CD8-positive, alpha-beta memory T cell (primary cell): ENCODE data around the gene B3GALT2. TPM values are rescaled to one million over a fixed set of nuclear protein-coding genes. Genes with fewer than 3 reads are reported as not detected.
"Not testable (repeated sequence)": the region's sequence is repeated elsewhere in the genome, so short reads cannot be mapped to it uniquely, and the experiment has no call there.

Experiments
- CTCF ChIA-PET: fragments of 350-600 bp; sonication (Branson Sonifier 250); formaldehyde crosslinking; loops from one replicate; lab custom pipeline; 2021; ENCODE audit warnings: antibody characterized with exemption; lab: Charles Lee
- POLR2A ChIA-PET: fragments of 350-600 bp; sonication (Branson Sonifier 250); formaldehyde crosslinking; loops from one replicate; lab custom pipeline; 2021; ENCODE audit warnings: antibody characterized with exemption; lab: Charles Lee
- DNase-seq, 5 donors: peaks; one replicate each; pipeline versions ENCODE4 v3.0.0 to v3.0.0-alpha.2; 2020 to 2022; ENCODE audit warnings: mixed read lengths in 1 of 5
- H3K27ac ChIP-seq: one replicate; pipeline ENCODE4 v1.7.0; 2013; ENCODE audit warnings: low read depth, mild to moderate bottlenecking, low read length, moderate library complexity
- H3K27me3 ChIP-seq: 2 replicates; pipeline ENCODE4 v1.7.0; 2013; ENCODE audit warnings: low read length, mild to moderate bottlenecking; ENCODE audit not compliant: insufficient read depth, poor library complexity, severe bottlenecking
- H3K36me3 ChIP-seq: 2 replicates; pipeline ENCODE4 v1.7.0; 2013; ENCODE audit warnings: mild to moderate bottlenecking, low read length, moderate library complexity; ENCODE audit not compliant: insufficient read depth
- H3K4me1 ChIP-seq: 2 replicates; pipeline ENCODE4 v1.7.0; 2013; ENCODE audit warnings: mild to moderate bottlenecking, low read length, moderate library complexity; ENCODE audit not compliant: insufficient read depth
- H3K4me3 ChIP-seq: 2 replicates; pipeline ENCODE4 v1.7.0; 2013; ENCODE audit warnings: mild to moderate bottlenecking, low read length
- H3K9me3 ChIP-seq: 2 replicates; pipeline ENCODE4 v1.7.0; 2013; ENCODE audit warnings: mild to moderate bottlenecking, low read length
- H3K27ac Mint-ChIP-seq, 8 donors: one replicate each; pipeline ENCODE4 v1.8.0; 2020 to 2021; ENCODE audit warnings: mixed read lengths in 8 of 8, mild to moderate bottlenecking in 6 of 8, inconsistent platforms in 3 of 8, moderate library complexity in 3 of 8
- H3K27me3 Mint-ChIP-seq, 2 donors: one replicate each; pipeline ENCODE4 v1.8.0; 2020 to 2021; ENCODE audit warnings: mixed read lengths in 2 of 2, mild to moderate bottlenecking in 1 of 2, moderate library complexity in 1 of 2
- H3K36me3 Mint-ChIP-seq, 3 donors: one replicate each; pipeline ENCODE4 v1.8.0; 2020 to 2021; ENCODE audit warnings: mixed read lengths in 3 of 3, inconsistent platforms in 1 of 3, mild to moderate bottlenecking in 1 of 3
- H3K4me1 Mint-ChIP-seq, 3 donors: one replicate each; pipeline ENCODE4 v1.8.0; 2020 to 2021; ENCODE audit warnings: mixed read lengths in 3 of 3, inconsistent platforms in 1 of 3, mild to moderate bottlenecking in 1 of 3
- H3K4me3 Mint-ChIP-seq, 7 donors: one replicate each; pipeline ENCODE4 v1.8.0; 2020 to 2021; ENCODE audit warnings: mixed read lengths in 7 of 7, mild to moderate bottlenecking in 6 of 7, moderate library complexity in 4 of 7, inconsistent platforms in 2 of 7
- H3K9me3 Mint-ChIP-seq, 5 donors: one replicate each; pipeline ENCODE4 v1.8.0; 2020 to 2022; ENCODE audit warnings: mixed read lengths in 5 of 5, mild to moderate bottlenecking in 3 of 5, moderate library complexity in 2 of 5, inconsistent platforms in 1 of 5
- polyA plus RNA-seq: library from polyadenylated mRNA; unstranded; fragments of 300-500 nt; fragmentation: Illumina TruSeq; gene quantifications from one replicate; pipeline ENCODE4 v1.2.3, GENCODE V29; 2021
- total RNA-seq, 2 experiments: library from RNA; stranded (reverse); gene quantifications; one replicate each; pipeline ENCODE4 v1.2.3, GENCODE V29; 2021

B3GALT2 gene
- total and polyA plus RNA-seq, 3 experiments from 2014 or later = 2.4 to 2.9 (median 2.4) TPM

DNA sequence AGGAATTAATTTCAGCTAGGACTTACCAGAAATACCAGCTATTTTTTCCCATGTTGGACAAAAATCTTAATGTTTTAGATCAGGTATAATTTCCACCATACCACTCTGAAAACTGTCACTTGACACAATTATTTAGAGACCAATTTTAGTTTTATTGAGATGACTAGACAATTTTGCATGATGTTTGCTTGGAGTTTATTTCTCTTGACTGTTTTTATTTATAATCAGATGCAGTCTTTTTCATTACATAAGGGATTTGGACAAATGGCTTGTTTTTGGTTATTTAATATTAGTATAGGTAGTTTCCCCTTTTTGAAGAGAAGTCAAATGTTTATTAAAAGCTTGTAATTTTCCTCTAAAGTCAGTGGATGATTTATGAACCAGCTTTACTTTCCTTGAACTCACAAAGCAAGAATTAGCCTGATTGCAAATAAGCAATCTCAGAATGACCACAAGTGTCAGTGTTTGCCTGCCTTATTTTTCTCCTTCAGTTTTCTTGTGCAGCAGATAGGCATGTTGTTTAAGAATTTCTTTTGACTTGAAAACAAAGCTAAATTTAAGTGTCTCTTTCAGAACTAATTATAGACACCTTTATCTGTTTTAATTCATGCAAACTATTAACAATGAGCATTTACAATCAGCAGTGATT is 3.8 kb upstream of the B3GALT2 start:
- Histone ChIP-seq H3K4me3 (no peak overlapping the region), H3K9me3 (no peaks in the 10 kb centered on the region), H3K27me3 (no peaks in the 10 kb centered on the region), H3K27ac (no peak overlapping the region), H3K4me1 (peaks cover 21% of the 10 kb centered on the region), H3K36me3 (no peaks in the 10 kb centered on the region)
- Mint-ChIP-seq H3K4me3 (peak overlapping the region in 2 of 7 donors; percentile 10 to 28), H3K4me1 (peaks cover 67 to 85% (median 84%) of the 10 kb centered on the region in 3 donors), H3K9me3 (peaks cover 0 to 4% (median 0%) of the 10 kb centered on the region in 5 donors), H3K27me3 (no peaks in the 10 kb centered on the region), H3K36me3 (peaks cover 5 to 21% (median 13%) of the 10 kb centered on the region in 3 donors), H3K27ac (peak overlapping the region in 4 of 8 donors; percentile 9 to 86 (median 50))
- no peak for DNase-seq
- ChIA-PET POLR2A (no interaction called here), CTCF (interaction anchor here (1.0 to 1.4 kb wide), 2 partner anchors 14 to 672 kb away, joined by 3 read pairs; no protein-coding TSS in a partner anchor)

DNA sequence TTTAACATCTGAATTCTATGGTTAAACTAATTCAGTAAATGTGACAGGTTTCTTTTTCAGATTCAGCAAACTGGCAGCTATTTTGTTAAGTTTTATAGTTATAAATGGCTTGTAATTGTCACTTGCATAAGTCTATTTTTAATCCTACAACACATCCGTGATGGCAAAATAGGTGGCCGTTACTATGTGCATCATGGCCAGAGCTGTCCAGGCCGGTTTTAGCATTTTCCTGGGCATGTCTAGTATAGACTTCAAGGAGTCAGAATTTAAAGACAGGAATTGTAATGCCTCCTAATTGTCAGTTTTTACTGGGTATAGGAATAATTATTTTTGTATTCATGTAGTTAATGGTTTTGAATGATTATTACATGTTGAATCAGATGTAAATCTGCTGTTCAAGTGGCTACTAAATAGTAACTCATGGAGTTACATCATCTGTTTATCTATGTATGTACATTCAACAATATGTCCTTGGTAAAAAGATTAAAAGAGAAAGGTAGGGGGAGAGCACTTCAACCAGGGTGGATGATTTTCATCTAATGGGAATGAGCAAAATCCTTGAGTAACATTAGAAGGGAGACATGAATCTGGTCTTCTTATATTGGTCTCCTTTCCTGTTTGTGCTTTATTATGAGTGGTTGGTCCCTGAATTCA is 3.2 kb upstream of the B3GALT2 start:
- peaks cover 68 to 86% (median 85%) of the 10 kb centered on the region in 3 donors for H3K4me1 Mint-ChIP-seq
- CTCF ChIA-PET = interaction anchor here (1.0 to 1.4 kb wide), 2 partner anchors 15 to 672 kb away, joined by 3 read pairs; no protein-coding TSS in a partner anchor
- POLR2A ChIA-PET = no interaction called here

DNA sequence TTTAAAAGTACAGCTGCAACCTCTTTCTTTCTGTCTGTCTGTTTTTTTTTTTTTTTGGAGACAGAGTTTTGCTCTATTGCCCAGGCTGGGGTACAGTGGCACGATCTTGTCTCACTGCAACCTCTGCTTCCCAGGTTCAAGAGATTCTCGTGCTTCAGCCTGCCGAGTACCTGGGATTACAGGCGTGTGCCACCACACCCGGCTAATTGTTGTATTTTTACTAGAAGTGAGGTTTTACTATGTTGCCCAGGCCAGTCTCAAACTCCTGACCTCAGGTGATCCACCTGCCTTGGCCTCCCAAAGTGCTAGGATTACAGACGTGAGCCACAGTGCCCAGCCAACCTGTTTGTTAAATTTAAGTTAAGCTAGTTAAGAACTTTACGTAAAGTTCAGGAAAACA is 2.5 kb upstream of the B3GALT2 start:
- CTCF ChIA-PET, H3K36me3 ChIP-seq, H3K27me3 ChIP-seq, H3K9me3 Mint-ChIP-seq, H3K4me3 ChIP-seq, DNase-seq, H3K27ac ChIP-seq, H3K27me3 Mint-ChIP-seq, H3K9me3 ChIP-seq, POLR2A ChIA-PET: not testable (repeated sequence)
- Mint-ChIP-seq H3K4me3 (peak overlapping the region in 3 of 7 donors; percentile 20 to 51 (median 23)), H3K4me1 (peaks cover 66 to 85% (median 83%) of the 10 kb centered on the region in 3 donors), H3K36me3 (peaks cover 2 to 18% (median 13%) of the 10 kb centered on the region in 3 donors), H3K27ac (peak overlapping the region in 5 of 8 donors; percentile 9 to 85 (median 67))
- peaks cover 21% of the 10 kb centered on the region for H3K4me1 ChIP-seq

More for the DNA sequence above, 3.2 kb upstream of the B3GALT2 start:
- Mint-ChIP-seq H3K4me3 (peak overlapping the region in 2 of 7 donors; percentile 20 to 24), H3K36me3 (peaks cover 5 to 21% (median 13%) of the 10 kb centered on the region in 3 donors), H3K9me3 (peaks cover 0 to 4% (median 0%) of the 10 kb centered on the region in 5 donors), H3K27ac (peak overlapping the region in 7 of 8 donors; percentile 9 to 71 (median 61)), H3K27me3 (no peaks in the 10 kb centered on the region)
- Histone ChIP-seq H3K27ac (no peak overlapping the region), H3K4me1 (peaks cover 21% of the 10 kb centered on the region), H3K9me3 (no peaks in the 10 kb centered on the region), H3K4me3 (no peak overlapping the region), H3K36me3 (no peaks in the 10 kb centered on the region), H3K27me3 (no peaks in the 10 kb centered on the region)
- DNase-seq = no peak

DNA sequence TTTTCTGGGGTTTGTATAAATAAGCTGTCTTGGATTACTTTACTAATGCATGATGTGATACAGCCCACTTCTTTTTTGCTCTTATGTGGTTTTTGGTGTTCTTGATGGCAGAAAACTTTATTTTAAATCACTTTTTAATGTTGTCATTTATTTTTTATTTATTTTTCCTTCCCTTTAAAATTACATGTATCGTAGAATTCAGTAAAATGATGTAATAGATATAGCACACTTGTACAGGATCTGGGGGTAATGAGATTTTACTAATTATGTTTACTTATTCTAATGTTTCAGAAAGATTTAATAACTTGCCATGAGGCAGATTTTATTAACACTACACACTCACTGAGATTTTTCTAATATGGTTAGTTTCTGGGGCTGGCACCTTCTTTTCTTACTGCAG is 701 bp upstream of the B3GALT2 start:
- DNase-seq = no peak
- H3K4me1 Mint-ChIP-seq = peaks cover 65 to 81% (median 77%) of the 10 kb centered on the region in 3 donors
- Histone ChIP-seq H3K27me3 (no peaks in the 10 kb centered on the region), H3K27ac (no peak overlapping the region), H3K9me3 (no peaks in the 10 kb centered on the region), H3K4me3 (no peak overlapping the region), H3K36me3 (no peaks in the 10 kb centered on the region), H3K4me1 (peaks cover 27% of the 10 kb centered on the region)
- POLR2A ChIA-PET = interaction anchor here (1.1 kb wide), 1 partner anchor 272 kb away, joined by 4 read pairs; no protein-coding TSS in a partner anchor
- H3K27ac Mint-ChIP-seq = peak overlapping the region in 7 of 8 donors; percentile 43 to 95 (median 89)
- peaks cover 0 to 8% (median 6%) of the 10 kb centered on the region in 3 donors for H3K36me3 Mint-ChIP-seq
- peak overlapping the region in 6 of 7 donors; percentile 79 to 92 (median 83) for H3K4me3 Mint-ChIP-seq
- H3K9me3 Mint-ChIP-seq = peaks cover 0 to 3% (median 0%) of the 10 kb centered on the region in 5 donors
- H3K27me3 Mint-ChIP-seq = no peaks in the 10 kb centered on the region
- CTCF ChIA-PET = interaction anchor here (1.0 kb wide), 1 partner anchor 43 kb away, joined by 3 read pairs; no protein-coding TSS in a partner anchor

DNA sequence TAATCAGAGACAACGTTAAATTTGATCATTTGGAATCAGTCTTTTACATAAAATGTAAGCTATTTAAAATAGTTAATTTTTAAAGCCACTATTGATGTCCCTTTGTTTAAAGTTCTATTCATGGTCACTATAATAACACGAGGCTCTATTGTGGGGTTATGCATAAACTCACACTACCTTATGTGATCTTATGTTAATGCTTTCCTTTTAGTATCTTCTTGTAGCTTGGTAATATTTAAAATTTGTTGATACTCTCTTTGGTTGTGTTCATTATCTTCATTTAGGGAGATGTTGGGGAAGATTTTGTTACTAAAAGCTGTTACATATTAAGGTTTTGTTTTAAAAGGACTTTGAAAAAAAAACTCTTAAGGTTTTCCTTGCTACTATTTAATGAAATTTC is 1.2 kb downstream of the B3GALT2 start:
- H3K36me3 Mint-ChIP-seq = peaks cover 0 to 21% (median 19%) of the 10 kb centered on the region in 3 donors
- H3K27me3 Mint-ChIP-seq = no peaks in the 10 kb centered on the region
- Histone ChIP-seq H3K27me3 (no peaks in the 10 kb centered on the region), H3K4me1 (peaks cover 27% of the 10 kb centered on the region), H3K4me3 (no peak overlapping the region), H3K27ac (no peak overlapping the region), H3K36me3 (no peaks in the 10 kb centered on the region), H3K9me3 (no peaks in the 10 kb centered on the region)
- H3K27ac Mint-ChIP-seq = peak overlapping the region in 7 of 8 donors; percentile 79 to 95 (median 89)
- ChIA-PET POLR2A (no interaction called here), CTCF (interaction anchor here (0.5 to 0.9 kb wide), 2 partner anchors 37 to 531 kb away, joined by 3 read pairs; no protein-coding TSS in a partner anchor)
- H3K4me1 Mint-ChIP-seq = peaks cover 64 to 91% (median 86%) of the 10 kb centered on the region in 3 donors
- H3K9me3 Mint-ChIP-seq = peaks cover 0 to 17% (median 0%) of the 10 kb centered on the region in 5 donors
- peak overlapping the region; percentile 79 to 92 (median 83) for H3K4me3 Mint-ChIP-seq
- DNase-seq = no peak

DNA sequence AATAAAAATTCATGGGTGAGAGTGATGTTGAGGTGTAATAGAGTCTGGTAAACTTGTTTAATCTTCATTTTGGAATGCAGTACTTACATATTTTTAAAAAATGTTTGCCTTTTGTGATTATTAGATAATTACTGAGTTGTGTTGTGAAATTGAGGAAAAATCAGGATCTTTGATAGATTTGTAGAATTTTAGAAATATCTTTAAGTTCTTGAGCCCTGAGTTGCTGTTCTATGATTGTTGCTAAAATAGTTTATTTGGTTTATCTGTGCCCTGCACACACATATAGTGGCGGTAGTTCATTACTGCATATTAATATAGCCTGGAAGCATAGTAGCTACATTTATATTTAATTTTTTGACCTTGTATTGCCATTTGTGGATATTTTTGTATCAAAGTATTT is 1.6 kb downstream of the B3GALT2 start:
- CTCF ChIA-PET = interaction anchor here (0.9 kb wide), 1 partner anchor 37 kb away, joined by 3 read pairs; no protein-coding TSS in a partner anchor
- peaks cover 25% of the 10 kb centered on the region for H3K4me1 ChIP-seq
- H3K36me3 ChIP-seq = no peaks in the 10 kb centered on the region
- POLR2A ChIA-PET = no interaction called here
- no peaks in the 10 kb centered on the region for H3K27me3 Mint-ChIP-seq
- H3K4me3 ChIP-seq = no peak overlapping the region
- peak overlapping the region; percentile 65 to 92 (median 83) for H3K4me3 Mint-ChIP-seq
- no peak for DNase-seq
- H3K9me3 ChIP-seq = no peaks in the 10 kb centered on the region
- no peaks in the 10 kb centered on the region for H3K27me3 ChIP-seq
- H3K36me3 Mint-ChIP-seq = peaks cover 0 to 23% (median 20%) of the 10 kb centered on the region in 3 donors
- peaks cover 0 to 18% (median 0%) of the 10 kb centered on the region in 5 donors for H3K9me3 Mint-ChIP-seq
- H3K27ac Mint-ChIP-seq = peak overlapping the region in 6 of 8 donors; percentile 35 to 93 (median 83)
- H3K27ac ChIP-seq = no peak overlapping the region
- H3K4me1 Mint-ChIP-seq = peaks cover 60 to 91% (median 83%) of the 10 kb centered on the region in 3 donors

DNA sequence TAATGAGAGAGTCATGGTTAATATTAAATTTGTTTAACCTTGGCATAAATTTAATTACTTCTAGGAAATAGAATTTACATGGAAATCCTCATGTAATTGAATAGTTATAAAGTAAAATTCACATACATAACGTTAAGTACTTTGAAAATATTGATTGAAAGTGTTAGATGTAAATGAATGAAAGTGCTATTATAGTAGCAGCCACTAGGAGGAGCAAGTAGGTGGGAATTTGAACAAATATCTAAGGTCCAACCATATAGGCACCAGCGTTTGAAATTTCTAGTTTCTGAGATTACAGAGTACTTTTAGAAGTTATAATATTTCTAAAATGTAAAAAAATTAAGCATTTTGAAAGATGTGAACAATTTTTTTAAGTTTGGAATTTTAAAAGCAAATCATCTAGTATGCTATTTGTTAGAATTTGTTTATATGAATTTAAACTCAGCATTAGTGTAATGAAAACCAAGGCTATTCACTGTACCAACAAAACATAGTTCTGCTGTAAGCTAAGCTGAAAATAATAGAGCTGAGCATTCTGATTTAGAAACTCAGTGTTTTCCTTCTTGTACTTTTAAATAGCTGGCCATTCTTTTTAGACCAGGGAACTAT is 3.3 kb downstream of the B3GALT2 start:
- no peaks in the 10 kb centered on the region for H3K27me3 Mint-ChIP-seq
- H3K4me3 Mint-ChIP-seq = peak overlapping the region; percentile 70 to 92 (median 83)
- peak overlapping the region in 5 of 8 donors; percentile 71 to 87 (median 80) for H3K27ac Mint-ChIP-seq
- H3K4me3 ChIP-seq = no peak overlapping the region
- no peaks in the 10 kb centered on the region for H3K27me3 ChIP-seq
- no peak overlapping the region for H3K27ac ChIP-seq
- H3K36me3 Mint-ChIP-seq = peaks cover 1 to 29% (median 20%) of the 10 kb centered on the region in 3 donors
- POLR2A ChIA-PET = no interaction called here
- peak in 2 of 5 donors; percentile 39 to 47 for DNase-seq
- peaks cover 24% of the 10 kb centered on the region for H3K4me1 ChIP-seq
- no peaks in the 10 kb centered on the region for H3K36me3 ChIP-seq
- H3K4me1 Mint-ChIP-seq = peaks cover 49 to 82% (median 81%) of the 10 kb centered on the region in 3 donors
- H3K9me3 Mint-ChIP-seq = peaks cover 0 to 19% (median 0%) of the 10 kb centered on the region in 5 donors
- CTCF ChIA-PET = no interaction called here
- no peaks in the 10 kb centered on the region for H3K9me3 ChIP-seq
